ENCODE results near the gene POFUT2. TPM values are rescaled to one million over a fixed set of nuclear protein-coding genes. Genes with fewer than 3 reads are reported as not detected.

The POFUT2 gene
- total RNA-seq, 4 donors from 2014 or later, result 10.7 to 46.9 (median 20.0) TPM

DNA sequence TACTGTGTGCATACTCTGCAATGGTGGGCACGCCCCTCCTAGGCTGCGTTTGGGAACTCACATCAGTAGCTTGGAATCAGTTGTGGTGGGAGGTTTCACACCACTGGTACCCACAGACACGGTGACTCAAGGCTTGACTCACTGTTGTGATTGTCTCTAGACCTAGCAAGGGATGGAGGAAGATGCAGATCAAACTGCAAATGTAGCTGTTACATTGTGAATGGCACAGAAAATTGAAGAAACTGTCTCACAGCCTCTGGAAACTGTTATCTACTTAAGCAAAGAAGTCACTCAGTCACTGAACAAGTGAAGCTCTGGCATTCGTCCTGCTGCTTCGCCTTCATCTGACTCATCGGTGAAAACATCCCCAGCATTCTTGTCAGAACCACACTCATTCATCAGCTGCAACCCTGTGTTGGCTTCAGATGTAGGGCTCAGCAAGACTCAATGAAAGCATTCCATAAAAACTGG, 59.5 kb downstream of the POFUT2 start:
- Histone ChIP-seq H3K9me3 (no peaks in the 10 kb centered on the region), H3K4me1 (no peaks in the 10 kb centered on the region), H3K27ac (no peak overlapping the region), H3K36me3 (peaks cover 5% of the 10 kb centered on the region), H3K4me3 (no peak overlapping the region), H3K27me3 (peaks cover 5% of the 10 kb centered on the region)
- TF ChIP-seq, protein P1, sequence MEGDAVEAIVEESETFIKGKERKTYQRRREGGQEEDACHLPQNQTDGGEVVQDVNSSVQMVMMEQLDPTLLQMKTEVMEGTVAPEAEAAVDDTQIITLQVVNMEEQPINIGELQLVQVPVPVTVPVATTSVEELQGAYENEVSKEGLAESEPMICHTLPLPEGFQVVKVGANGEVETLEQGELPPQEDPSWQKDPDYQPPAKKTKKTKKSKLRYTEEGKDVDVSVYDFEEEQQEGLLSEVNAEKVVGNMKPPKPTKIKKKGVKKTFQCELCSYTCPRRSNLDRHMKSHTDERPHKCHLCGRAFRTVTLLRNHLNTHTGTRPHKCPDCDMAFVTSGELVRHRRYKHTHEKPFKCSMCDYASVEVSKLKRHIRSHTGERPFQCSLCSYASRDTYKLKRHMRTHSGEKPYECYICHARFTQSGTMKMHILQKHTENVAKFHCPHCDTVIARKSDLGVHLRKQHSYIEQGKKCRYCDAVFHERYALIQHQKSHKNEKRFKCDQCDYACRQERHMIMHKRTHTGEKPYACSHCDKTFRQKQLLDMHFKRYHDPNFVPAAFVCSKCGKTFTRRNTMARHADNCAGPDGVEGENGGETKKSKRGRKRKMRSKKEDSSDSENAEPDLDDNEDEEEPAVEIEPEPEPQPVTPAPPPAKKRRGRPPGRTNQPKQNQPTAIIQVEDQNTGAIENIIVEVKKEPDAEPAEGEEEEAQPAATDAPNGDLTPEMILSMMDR (IDR thresholded peaks at IDR 0.05), result no peak
- TF ChIP-seq POLR2A (IDR thresholded peaks at IDR 0.05), result no peak
- no peak for TF ChIP-seq EP300 (IDR thresholded peaks at IDR 0.05)
- TF ChIP-seq POLR2AphosphoS5 (IDR thresholded peaks at IDR 0.05), result no peak
- 12% methylated on average over 6 of the region's 6 CpGs for WGBS
- no peak for DNase-seq (ENCODE audit: low spot score in 2 of 2)

DNA sequence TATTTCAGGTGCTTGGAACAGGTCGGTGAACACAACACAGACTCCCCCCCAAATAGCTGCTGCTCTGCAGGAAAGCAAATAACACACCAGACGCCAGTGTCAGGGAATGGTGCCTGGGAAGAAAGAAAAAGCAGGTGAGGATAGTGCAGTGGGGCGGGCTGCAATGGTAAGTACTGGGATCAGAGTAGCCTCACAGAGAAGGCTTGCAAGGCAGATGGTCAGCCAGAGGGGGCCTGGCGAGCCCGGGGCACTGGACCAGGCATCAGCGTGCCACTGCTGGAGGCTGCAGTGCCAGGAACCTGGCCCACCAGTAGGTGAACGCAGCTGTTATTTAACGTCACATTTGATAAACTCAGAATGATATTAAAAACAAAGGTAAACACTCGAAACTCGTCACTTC, 60.0 kb downstream of the POFUT2 start:
- Histone ChIP-seq H3K4me1 (no peaks in the 10 kb centered on the region), H3K9me3 (no peaks in the 10 kb centered on the region), H3K27me3 (peaks cover 5% of the 10 kb centered on the region), H3K27ac (no peak overlapping the region), H3K4me3 (no peak overlapping the region), H3K36me3 (peaks cover 10% of the 10 kb centered on the region)
- WGBS, result 75% methylated on average over 10 of the region's 10 CpGs
- TF ChIP-seq, protein P1 (IDR thresholded peaks at IDR 0.05), result no peak
- TF ChIP-seq EP300 (IDR thresholded peaks at IDR 0.05) (no peak), POLR2AphosphoS5 (IDR thresholded peaks at IDR 0.05) (no peak), POLR2A (IDR thresholded peaks at IDR 0.05) (no peak)
- no peak for DNase-seq (ENCODE audit: low spot score in 2 of 2)

- Histone ChIP-seq H3K4me3 (no peak overlapping the region), H3K27ac (no peak overlapping the region), H3K9me3 (no peaks in the 10 kb centered on the region), H3K36me3 (peaks cover 20% of the 10 kb centered on the region), H3K4me1 (no peaks in the 10 kb centered on the region), H3K27me3 (no peaks in the 10 kb centered on the region)
- 61% methylated on average over 15 of the region's 15 CpGs for WGBS
- no peak for DNase-seq (ENCODE audit: low spot score in 2 of 2)
- TF ChIP-seq EP300 (IDR thresholded peaks at IDR 0.05) (no peak), POLR2AphosphoS5 (IDR thresholded peaks at IDR 0.05) (no peak)
- TF ChIP-seq, protein P1 (IDR thresholded peaks at IDR 0.05), result no peak
Measured at GRCh38 chr21:45226540-45227326, 61.0 kb downstream of the POFUT2 start.

DNA sequence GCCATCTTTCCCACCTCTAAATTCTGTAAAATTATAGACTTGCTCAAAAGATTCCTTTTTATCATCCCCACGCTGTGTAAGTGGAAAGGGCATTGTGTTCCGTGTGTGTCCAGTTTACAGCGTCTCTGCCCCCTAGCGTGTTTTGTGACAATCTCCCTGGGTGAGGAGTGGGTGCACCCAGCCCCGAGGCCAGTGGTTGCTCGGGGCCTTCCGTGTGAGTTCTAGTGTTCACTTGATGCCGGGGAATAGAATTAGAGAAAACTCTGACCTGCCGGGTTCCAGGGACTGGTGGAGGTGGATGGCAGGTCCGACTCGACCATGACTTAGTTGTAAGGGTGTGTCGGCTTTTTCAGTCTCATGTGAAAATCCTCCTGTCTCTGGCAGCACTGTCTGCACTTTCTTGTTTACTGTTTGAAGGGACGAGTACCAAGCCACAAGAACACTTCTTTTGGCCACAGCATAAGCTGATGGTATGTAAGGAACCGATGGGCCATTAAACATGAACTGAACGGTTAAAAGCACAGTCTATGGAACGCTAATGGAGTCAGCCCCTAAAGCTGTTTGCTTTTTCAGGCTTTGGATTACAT, 61.9 kb downstream of the POFUT2 start:
- Histone ChIP-seq H3K9me3 (no peaks in the 10 kb centered on the region), H3K36me3 (peaks cover 29% of the 10 kb centered on the region), H3K27ac (no peak overlapping the region), H3K4me1 (no peaks in the 10 kb centered on the region), H3K4me3 (no peak overlapping the region), H3K27me3 (no peaks in the 10 kb centered on the region)
- TF ChIP-seq, protein P1 (IDR thresholded peaks at IDR 0.05), result no peak
- TF ChIP-seq EP300 (IDR thresholded peaks at IDR 0.05) (no peak), POLR2A (IDR thresholded peaks at IDR 0.05) (no peak), POLR2AphosphoS5 (IDR thresholded peaks at IDR 0.05) (no peak)
- WGBS, result 82% methylated on average over 16 of the region's 16 CpGs
- no peak for DNase-seq (ENCODE audit: low spot score in 2 of 2)

- WGBS, result 88% methylated on average over 11 of the region's 11 CpGs
Measured at GRCh38 chr21:45225041-45225740, 62.5 kb downstream of the POFUT2 start.

More at GRCh38 chr21:45225041-45225740, 62.5 kb downstream of the POFUT2 start:
- H3K4me1 ChIP-seq, result no peaks in the 10 kb centered on the region
- H3K36me3 ChIP-seq, result peaks cover 34% of the 10 kb centered on the region
- H3K27ac ChIP-seq, result no peak overlapping the region
- TF ChIP-seq EP300 (IDR thresholded peaks at IDR 0.05), result no peak
- TF ChIP-seq POLR2AphosphoS5 (IDR thresholded peaks at IDR 0.05), result no peak
- TF ChIP-seq, protein P1 (IDR thresholded peaks at IDR 0.05), result no peak
- TF ChIP-seq POLR2A (IDR thresholded peaks at IDR 0.05), result no peak
- no peaks in the 10 kb centered on the region for H3K9me3 ChIP-seq
- H3K4me3 ChIP-seq, result no peak overlapping the region
- no peaks in the 10 kb centered on the region for H3K27me3 ChIP-seq
- DNase-seq (ENCODE audit: low spot score in 2 of 2), result no peak
